CD4-positive, alpha-beta T cell treated with Interleukin-12 subunit alpha and Interleukin-12 subunit beta, for 1 hour (primary cell): ENCODE data around the gene ZMIZ1.

Experiments
- DNase-seq: peaks from one replicate; pipeline ENCODE4 v3.0.0-alpha.2; 2020

ZMIZ1 gene

GRCh38 chr10:79191951-79192676, 123.3 kb downstream of the ZMIZ1 start:
- DNase-seq, result no peak

GRCh38 chr10:79192677-79193003, 123.9 kb downstream of the ZMIZ1 start:
- DNase-seq, result no peak

- no peak for DNase-seq
Measured at GRCh38 chr10:79193694-79194382, 125.1 kb downstream of the ZMIZ1 start.

- DNase-seq, result peak; percentile 78
Measured at GRCh38 chr10:79195091-79195923, 126.5 kb downstream of the ZMIZ1 start.

GRCh38 chr10:79196470-79197461, 128.0 kb downstream of the ZMIZ1 start:
- peak; percentile 68 for DNase-seq

GRCh38 chr10:79197558-79197957, 128.8 kb downstream of the ZMIZ1 start:
- no peak for DNase-seq

- no peak for DNase-seq
Measured at GRCh38 chr10:79200346-79200745, 131.6 kb downstream of the ZMIZ1 start.

GRCh38 chr10:79201706-79202105, 132.9 kb downstream of the ZMIZ1 start:
- no peak for DNase-seq

- DNase-seq, result peak; percentile 36
Measured at GRCh38 chr10:79202188-79203013, 133.6 kb downstream of the ZMIZ1 start.

GRCh38 chr10:79203014-79203644, 134.4 kb downstream of the ZMIZ1 start:
- no peak for DNase-seq

- no peak for DNase-seq
Measured at GRCh38 chr10:79203833-79204232, 135.1 kb downstream of the ZMIZ1 start.

- DNase-seq, result no peak
Measured at GRCh38 chr10:79206300-79207095, 137.7 kb downstream of the ZMIZ1 start.

GRCh38 chr10:79207096-79207357, 138.3 kb downstream of the ZMIZ1 start:
- DNase-seq, result no peak

GRCh38 chr10:79207726-79208125, 139.0 kb downstream of the ZMIZ1 start:
- DNase-seq, result no peak

- no peak for DNase-seq
Measured at GRCh38 chr10:79208251-79208983, 139.7 kb downstream of the ZMIZ1 start.

GRCh38 chr10:79209340-79209739, 140.6 kb downstream of the ZMIZ1 start:
- DNase-seq, result no peak

- DNase-seq, result no peak
Measured at GRCh38 chr10:79209831-79210230, 141.1 kb downstream of the ZMIZ1 start.

- DNase-seq, result no peak
Measured at GRCh38 chr10:79210672-79211071, 141.9 kb downstream of the ZMIZ1 start.

- DNase-seq, result no peak
Measured at GRCh38 chr10:79211616-79212015, 142.8 kb downstream of the ZMIZ1 start.

GRCh38 chr10:79215531-79215930, 146.8 kb downstream of the ZMIZ1 start:
- no peak for DNase-seq
